HepG2 (cell line): Measurements from ENCODE around the gene DDR1. TPM values are rescaled to one million over a fixed set of nuclear protein-coding genes. Genes with fewer than 3 reads are reported as not detected.

Source experiments
- ATF3 ChIP-seq: sonication (generic); formaldehyde crosslinking; IDR thresholded peaks from 2 replicates; pipeline ENCODE4 v1.4.0; 2020; ENCODE audit warnings: missing genetic modification reagents
- FLYWCH1 ChIP-seq: sonication (generic); formaldehyde crosslinking; IDR thresholded peaks from 2 replicates; pipeline ENCODE4 v1.8.1; 2023; ENCODE audit warnings: mild to moderate bottlenecking, missing genetic modification reagents
- GMEB2 ChIP-seq: IDR thresholded peaks from 2 replicates; pipeline ENCODE4 v1.6.1; 2016; ENCODE audit warnings: missing biosample characterization, missing genetic modification reagents, low read depth
- HOXA3 ChIP-seq: sonication (generic); formaldehyde crosslinking; IDR thresholded peaks from 2 replicates; pipeline ENCODE4 v1.5.0; 2020; ENCODE audit warnings: missing genetic modification reagents
- ZFP36L1 ChIP-seq: sonication (generic); formaldehyde crosslinking; IDR thresholded peaks from 2 replicates; pipeline ENCODE4 v1.8.0; 2022; ENCODE audit warnings: mild to moderate bottlenecking, missing genetic modification reagents, moderate library complexity
- ZNF407 ChIP-seq: sonication (generic); formaldehyde crosslinking; IDR thresholded peaks from one replicate; pipeline ENCODE4 v1.5.1; 2020; ENCODE audit warnings: mild to moderate bottlenecking, missing genetic modification reagents; ENCODE audit errors: not compliant biosample characterization
- ZNF546 ChIP-seq: sonication (generic); formaldehyde crosslinking; conservative IDR thresholded peaks from 2 replicates; pipeline ENCODE4 v1.8.1; 2023; ENCODE audit warnings: mild to moderate bottlenecking, missing genetic modification reagents
- ZNF609 ChIP-seq: sonication (generic); formaldehyde crosslinking; IDR thresholded peaks from 2 replicates; pipeline ENCODE4 v1.4.0; 2020; ENCODE audit warnings: mild to moderate bottlenecking, missing genetic modification reagents, borderline replicate concordance
- ZNF710 ChIP-seq: sonication (generic); formaldehyde crosslinking; IDR thresholded peaks from 2 replicates; pipeline ENCODE4 v1.5.0; 2020; ENCODE audit warnings: mild to moderate bottlenecking, missing genetic modification reagents, borderline replicate concordance
- ZNF724P ChIP-seq: sonication (generic); formaldehyde crosslinking; IDR thresholded peaks from 2 replicates; pipeline ENCODE4 v1.8.0; 2022; ENCODE audit warnings: missing genetic modification reagents, borderline replicate concordance
- polyA plus RNA-seq, 8 experiments: library from polyadenylated mRNA; depleted of rRNA in 3 of 8; stranded (reverse) in 7 of 8; unstranded in 1 of 8; fragments of >200 nt; fragmentation: Illumina TruSeq in 4 of 8; extraction: Trizol in 4 of 8; gene quantifications; 2 replicates each; pipeline versions ENCODE4 v1.2.1 to v1.2.3, GENCODE V29; 2011 to 2016; ENCODE audit warnings: low read depth in 4 of 8, missing spikeins in 1 of 8, mixed read lengths in 1 of 8; ENCODE audit not compliant: insufficient read depth in 1 of 8
- total RNA-seq, 5 experiments: library from RNA; depleted of rRNA; stranded (reverse); fragments of >200 nt; fragmentation: Illumina TruSeq; extraction: Trizol; gene quantifications; 2 replicates each; pipeline ENCODE4 v1.2.3, GENCODE V29; 2016; ENCODE audit warnings: low read depth in 1 of 5

The DDR1 gene
- total and polyA plus RNA-seq, 2 of the 13 experiments (the other 11 are each of a cell fraction or from before 2014, with no cell fraction given): 16.7 to 20.2 TPM

- TF ChIP-seq ZNF710 (CRISPR knock-in tag) (peak; percentile 95), ZFP36L1 (peak; percentile 98), GMEB2 (peak; percentile 62; the same call in 1 of the 2 replicates), ATF3 (CRISPR knock-in tag) (peak; percentile 83; the same call in 1 of the 2 replicates), FLYWCH1 (peak; percentile 61; the same call in 1 of the 2 replicates), ZNF609 (CRISPR knock-in tag) (peak; percentile 50), ZNF724P (CRISPR knock-in tag) (no peak; the same call in 1 of the 2 replicates), ZNF546 (CRISPR knock-in tag) (no peak; the same call in 1 of the 2 replicates), ZNF407 (peak; percentile 80), HOXA3 (CRISPR knock-in tag) (peak; percentile 84)
Observed at GRCh38 chr6:30914076-30914853, 29.9 kb downstream of the DDR1 start, which contains the start of gene VARS2 (continued).
